Islet of Langerhans (tissue), 1 donor: Measurements from ENCODE around the gene CCDC89.

Experiments
- FAIRE-seq: peaks from one replicate; lab custom pipeline; 2011; peaks lifted over from hg19 to GRCh38; lab: Jason Lieb, UNC

CCDC89 gene

GRCh38 chr11:85651118-85651517 lies 34.9 kb downstream of the CCDC89 start:
- FAIRE-seq = no peak

- FAIRE-seq = peak; percentile 58
Measured at GRCh38 chr11:85647604-85648299, 38.2 kb downstream of the CCDC89 start, which contains the start of gene TMEM126A. Gene TMEM126A, plus strand, starts transcription at chr11:85647967. Its CDS starts 2,289 bp downstream, at chr11:85650256.

- peak; percentile 49 for FAIRE-seq
Measured at GRCh38 chr11:85647078-85647477, 38.9 kb downstream of the CCDC89 start.

DNA sequence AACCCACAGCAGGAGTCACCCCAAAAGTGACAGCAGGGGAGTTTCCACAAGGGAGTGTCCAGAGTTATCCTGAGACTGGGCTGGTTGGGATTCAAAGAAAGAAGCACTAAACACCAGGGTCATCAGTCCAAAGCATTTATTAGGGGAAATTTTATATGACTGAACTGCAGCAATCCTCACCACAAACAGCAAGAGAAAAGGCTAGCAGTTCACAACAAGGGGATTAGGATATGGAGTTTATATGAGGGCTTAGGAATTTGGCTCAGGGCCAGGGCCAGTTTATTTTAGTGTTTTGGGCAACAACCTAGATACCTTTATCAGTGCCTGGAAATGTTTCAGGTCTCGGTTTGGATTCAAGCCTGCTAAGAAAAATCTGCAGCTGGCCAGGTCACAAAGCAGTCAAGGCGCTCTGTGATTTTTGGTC lies 42.8 kb downstream of the CCDC89 start:
- no peak for FAIRE-seq

- FAIRE-seq = no peak
Measured at GRCh38 chr11:85634747-85635146, 51.2 kb downstream of the CCDC89 start.
